ENCODE data around the gene CDK11A. TPM values are rescaled to one million over a fixed set of nuclear protein-coding genes. Genes with fewer than 3 reads are reported as not detected.
A peak's percentile ranks its signal among the peaks of the same experiment; 100 is the strongest.

Gene CDK11A
- total and polyA plus RNA-seq, 11 donors: 4.2 to 30.1 (median 16.7) TPM

DNA sequence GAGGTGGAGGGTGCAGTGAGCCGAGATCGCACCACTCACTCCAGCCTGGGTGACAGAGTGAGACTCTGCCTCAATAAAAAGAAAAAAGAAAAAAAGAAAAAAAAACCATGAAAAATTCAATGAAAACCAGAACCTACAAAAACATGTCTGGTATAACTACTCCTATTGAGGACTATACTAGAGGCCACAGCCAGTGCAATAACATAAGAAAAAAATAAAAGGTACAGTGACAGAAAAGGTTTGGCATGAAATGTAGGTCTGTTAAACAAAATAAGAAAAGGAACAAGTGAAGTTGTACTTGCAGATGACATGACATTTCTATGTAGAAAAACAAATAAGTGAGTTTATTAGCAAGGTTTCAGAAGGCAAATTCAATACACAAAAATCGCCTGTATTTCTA is 45.9 kb upstream of the CDK11A start:
- H3K4me3 ChIP-seq: no peak overlapping the region
- H3K9me3 ChIP-seq: peaks cover 0 to 24% (median 9%) of the 10 kb centered on the region in 12 donors
- H3K36me3 ChIP-seq: peaks cover 0 to 47% (median 18%) of the 10 kb centered on the region in 9 donors
- H3K27ac ChIP-seq: no peak overlapping the region
- DNase-seq (peak in 1 of 5 donors; percentile 5), ATAC-seq (no peak)
- WGBS, 4 donors: 94 to 99% (median 96%) methylated on average over 3 of the region's 3 CpGs
- no peaks in the 10 kb centered on the region for H3K27me3 ChIP-seq
- intact Hi-C loops (cut with DNase I): loop anchor here in 1 of 10 donors (10.0 kb wide), 1 partner anchor 125 kb away; the partner anchor contains the start of gene GNB1
- no peak for TF ChIP-seq POLR2A (IDR thresholded peaks at IDR 0.05)
- no peak for TF ChIP-seq CTCF (IDR thresholded peaks at IDR 0.05)
- peaks cover 0 to 16% (median 4%) of the 10 kb centered on the region in 12 donors for H3K4me1 ChIP-seq

DNA sequence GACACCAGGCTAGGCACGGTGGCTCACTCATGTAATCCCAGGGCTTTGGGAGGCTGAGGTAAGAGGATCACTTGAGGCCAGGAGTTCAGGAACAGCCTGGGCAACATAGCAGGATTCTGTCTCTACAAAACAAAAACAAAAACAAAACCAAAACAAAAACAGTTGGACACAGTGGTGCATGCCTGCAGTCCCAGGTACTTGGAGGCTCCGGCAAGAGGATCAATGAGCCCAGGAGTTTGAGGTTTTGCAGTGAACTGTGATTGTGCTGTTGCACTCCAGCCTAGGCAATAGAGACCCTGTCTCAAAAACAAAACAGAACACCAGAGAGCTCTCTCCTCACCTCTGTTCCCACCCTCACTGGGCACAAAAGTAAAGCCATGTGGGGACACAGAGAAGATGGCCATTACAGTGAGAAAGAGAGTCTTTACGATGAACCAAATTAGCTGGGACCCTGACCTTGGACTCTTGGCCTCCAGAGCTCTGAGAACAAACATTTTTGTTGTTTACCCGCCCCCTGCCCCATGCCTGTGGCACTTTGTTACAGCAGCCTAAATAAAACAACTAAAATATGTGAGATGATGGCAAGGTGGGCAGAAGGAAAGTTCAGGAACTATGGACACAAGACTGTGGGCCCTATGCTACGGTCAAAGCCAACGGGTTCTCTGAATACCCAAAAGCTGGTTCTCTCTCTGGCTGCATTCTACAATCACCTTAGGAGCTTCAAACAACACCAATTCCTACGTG is 44.3 kb upstream of the CDK11A start:
- intact Hi-C loops (cut with DNase I): no loop called here
- no peak for DNase-seq
- H3K27me3 ChIP-seq: no peaks in the 10 kb centered on the region
- 96 to 98% (median 96%) methylated on average over 7 of the region's 7 CpGs for WGBS, 4 donors
- peaks cover 0 to 24% (median 9%) of the 10 kb centered on the region in 12 donors for H3K9me3 ChIP-seq
- no peak overlapping the region for H3K4me3 ChIP-seq
- no peak for TF ChIP-seq CTCF (IDR thresholded peaks at IDR 0.05)
- no peak for TF ChIP-seq POLR2A (IDR thresholded peaks at IDR 0.05)
- H3K4me1 ChIP-seq: peaks cover 0 to 17% (median 0%) of the 10 kb centered on the region in 12 donors
- no peak for ATAC-seq
- no peak overlapping the region for H3K27ac ChIP-seq
- peaks cover 4 to 64% (median 34%) of the 10 kb centered on the region in 9 donors for H3K36me3 ChIP-seq

- H3K36me3 ChIP-seq: peaks cover 4 to 76% (median 53%) of the 10 kb centered on the region in 9 donors
- WGBS, 4 donors: 87 to 90% (median 89%) methylated on average over 22 to 23 of the region's 23 CpGs
- H3K9me3 ChIP-seq: peaks cover 0 to 7% (median under 1%) of the 10 kb centered on the region in 12 donors
- TF ChIP-seq POLR2A (IDR thresholded peaks at IDR 0.05) (no peak), CTCF (IDR thresholded peaks at IDR 0.05) (no peak)
- no peaks in the 10 kb centered on the region for H3K27me3 ChIP-seq
- H3K4me3 ChIP-seq: no peak overlapping the region
- no peak overlapping the region for H3K27ac ChIP-seq
- intact Hi-C loops (cut with DNase I): no loop called here
- DNase-seq (no peak), ATAC-seq (no peak)
- peaks cover 0 to 18% (median 0%) of the 10 kb centered on the region in 12 donors for H3K4me1 ChIP-seq
Observed at GRCh38 chr1:1764876-1765470, 40.8 kb upstream of the CDK11A start.

All from heart left ventricle (tissue), 16 donors.